Measurements from ENCODE around the gene ZNF839.

The ZNF839 gene

DNA sequence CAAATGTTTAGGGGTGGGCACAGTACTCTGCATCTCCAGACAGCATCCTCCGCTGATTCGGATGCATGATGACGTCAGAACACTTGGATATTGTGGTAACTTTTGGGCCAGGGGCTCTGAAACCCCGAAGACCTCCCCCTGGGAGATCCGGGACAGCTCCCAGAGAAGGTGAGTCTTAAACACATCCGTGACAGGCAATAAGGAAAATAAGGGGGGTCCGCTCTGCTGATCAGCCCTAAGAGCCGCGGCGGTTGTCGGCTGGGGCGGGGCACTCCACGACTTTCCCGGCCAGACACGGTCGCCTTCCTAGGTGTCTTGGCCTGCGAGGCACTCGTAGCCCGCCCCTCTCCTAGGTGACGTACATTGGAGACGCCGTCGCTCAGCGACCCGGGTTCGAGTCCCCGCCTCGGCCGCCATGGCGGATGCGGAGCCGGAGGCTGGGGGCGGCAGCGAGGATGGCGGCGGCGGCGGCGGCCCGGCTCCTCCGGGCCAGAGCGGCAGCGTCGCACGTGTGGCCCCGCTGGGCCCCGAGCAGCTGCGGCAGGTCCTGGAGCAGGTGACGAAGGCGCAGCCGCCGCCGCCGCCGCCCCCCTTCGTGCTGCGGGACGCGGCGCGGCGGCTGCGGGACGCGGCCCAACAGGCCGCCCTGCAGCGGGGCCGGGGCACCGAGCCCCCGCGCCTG is at the start of gene ZNF839:
ZNF839 (plus strand) TSS at position 396 of the 682 bp plus-strand sequence; CDS start at position 416, 20 bp downstream.
- H3K36me3 ChIP-seq = no peaks in the 10 kb centered on the region
- no peaks in the 10 kb centered on the region for H3K9me3 ChIP-seq
- no peaks in the 10 kb centered on the region for H3K27me3 ChIP-seq
- peak within 1 kb of the TSS; percentile 91 for H3K27ac ChIP-seq
- TF ChIP-seq, protein P1, sequence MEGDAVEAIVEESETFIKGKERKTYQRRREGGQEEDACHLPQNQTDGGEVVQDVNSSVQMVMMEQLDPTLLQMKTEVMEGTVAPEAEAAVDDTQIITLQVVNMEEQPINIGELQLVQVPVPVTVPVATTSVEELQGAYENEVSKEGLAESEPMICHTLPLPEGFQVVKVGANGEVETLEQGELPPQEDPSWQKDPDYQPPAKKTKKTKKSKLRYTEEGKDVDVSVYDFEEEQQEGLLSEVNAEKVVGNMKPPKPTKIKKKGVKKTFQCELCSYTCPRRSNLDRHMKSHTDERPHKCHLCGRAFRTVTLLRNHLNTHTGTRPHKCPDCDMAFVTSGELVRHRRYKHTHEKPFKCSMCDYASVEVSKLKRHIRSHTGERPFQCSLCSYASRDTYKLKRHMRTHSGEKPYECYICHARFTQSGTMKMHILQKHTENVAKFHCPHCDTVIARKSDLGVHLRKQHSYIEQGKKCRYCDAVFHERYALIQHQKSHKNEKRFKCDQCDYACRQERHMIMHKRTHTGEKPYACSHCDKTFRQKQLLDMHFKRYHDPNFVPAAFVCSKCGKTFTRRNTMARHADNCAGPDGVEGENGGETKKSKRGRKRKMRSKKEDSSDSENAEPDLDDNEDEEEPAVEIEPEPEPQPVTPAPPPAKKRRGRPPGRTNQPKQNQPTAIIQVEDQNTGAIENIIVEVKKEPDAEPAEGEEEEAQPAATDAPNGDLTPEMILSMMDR (IDR thresholded peaks at IDR 0.05) = no peak
- H3K4me3 ChIP-seq (ENCODE audit: low read depth in 1 of 2, low read length in 1 of 2) = peak within 1 kb of the TSS; percentile 73 to 82
- H3K4me1 ChIP-seq (ENCODE audit: control insufficient read depth in 1 of 2, insufficient read depth in 1 of 2, low read depth in 1 of 2, low read length in 1 of 2) = peaks cover 46% of the 10 kb centered on the region in 2 experiments

DNA sequence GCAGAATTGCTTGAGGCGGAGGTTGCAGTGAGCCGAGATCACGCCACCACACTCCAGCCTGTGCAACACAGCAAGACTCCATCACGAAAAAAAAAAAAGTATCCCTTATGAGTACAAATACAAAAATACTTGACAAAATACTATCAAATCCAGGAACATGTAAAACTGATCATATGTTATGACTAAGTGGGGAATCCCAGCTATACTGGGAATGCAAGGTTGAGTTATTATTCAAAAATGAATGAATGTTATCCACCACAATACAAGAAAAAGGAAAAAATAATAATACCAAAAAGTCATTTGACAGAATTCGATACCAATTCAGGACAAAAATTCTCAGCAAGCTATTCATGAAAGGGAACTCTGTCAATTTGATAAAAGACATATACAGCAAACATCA is 47.2 kb upstream of the ZNF839 start:
- TF ChIP-seq, protein P1 (IDR thresholded peaks at IDR 0.05) = no peak
- Histone ChIP-seq H3K4me3 (ENCODE audit: low read depth in 1 of 2, low read length in 1 of 2) (no peak overlapping the region), H3K27me3 (no peaks in the 10 kb centered on the region), H3K27ac (no peak overlapping the region), H3K36me3 (no peaks in the 10 kb centered on the region), H3K4me1 (ENCODE audit: control insufficient read depth in 1 of 2, insufficient read depth in 1 of 2, low read depth in 1 of 2, low read length in 1 of 2) (no peaks in the 10 kb centered on the region), H3K9me3 (no peaks in the 10 kb centered on the region)

DNA sequence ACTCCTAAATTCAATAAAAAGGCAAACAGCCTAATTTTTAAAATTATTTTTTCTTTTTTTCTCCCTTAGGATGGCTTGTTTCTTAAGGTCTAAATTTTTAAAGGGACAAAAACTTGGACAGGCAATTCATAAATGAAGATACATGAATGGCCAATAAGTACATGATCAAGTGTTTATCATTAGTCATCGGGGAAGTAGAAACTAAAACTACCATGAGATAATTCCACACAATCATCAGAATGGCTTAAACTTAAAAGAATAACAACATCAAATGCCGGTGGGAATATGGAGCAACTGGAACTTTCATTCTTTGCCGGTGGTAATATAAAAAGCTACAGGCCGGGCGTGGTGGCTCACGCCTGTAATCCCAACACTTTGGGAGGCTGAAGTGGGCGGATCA is 43.7 kb upstream of the ZNF839 start:
- H3K4me1 ChIP-seq (ENCODE audit: control insufficient read depth in 1 of 2, insufficient read depth in 1 of 2, low read depth in 1 of 2, low read length in 1 of 2) = peaks cover 17 to 20% of the 10 kb centered on the region in 2 experiments
- H3K27ac ChIP-seq = no peak overlapping the region
- no peak overlapping the region for H3K4me3 ChIP-seq (ENCODE audit: low read depth in 1 of 2, low read length in 1 of 2)
- H3K27me3 ChIP-seq = no peaks in the 10 kb centered on the region
- TF ChIP-seq, protein P1 (IDR thresholded peaks at IDR 0.05) = no peak
- no peaks in the 10 kb centered on the region for H3K9me3 ChIP-seq
- no peaks in the 10 kb centered on the region for H3K36me3 ChIP-seq

DNA sequence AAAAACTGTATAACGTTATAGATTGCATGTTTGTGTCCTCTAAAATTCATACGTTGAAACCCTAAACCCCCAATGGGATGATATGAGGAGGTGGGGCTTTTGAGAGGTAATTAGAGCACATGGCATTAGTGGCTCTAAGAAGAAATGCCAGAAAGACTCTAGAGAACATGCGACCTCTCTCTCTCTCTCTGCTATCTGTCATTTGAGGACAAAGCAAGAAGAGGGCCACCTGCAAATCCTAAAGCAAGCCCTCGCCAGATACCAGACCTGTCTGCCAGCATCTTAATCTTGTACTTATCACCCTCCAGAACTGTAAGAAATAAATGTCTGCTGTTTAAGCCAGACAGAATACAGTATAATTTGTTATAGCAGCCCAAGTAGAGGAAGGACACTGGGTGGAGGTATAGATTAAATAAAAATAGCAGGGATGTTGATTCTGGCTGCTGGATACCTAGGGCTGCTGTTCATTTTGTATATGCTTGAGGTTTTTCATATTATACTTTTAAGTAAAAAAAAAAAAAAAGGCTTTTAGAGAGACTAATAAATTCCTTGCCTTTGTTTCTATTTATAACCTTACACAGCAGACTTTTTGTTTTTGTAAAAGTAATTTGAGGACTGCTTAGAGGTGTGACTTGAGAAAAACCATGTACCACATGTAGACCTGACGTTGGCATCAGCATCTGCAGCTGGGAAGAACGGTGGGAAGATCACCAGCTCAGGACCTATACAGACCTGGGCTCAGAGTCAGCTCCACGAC is 41.5 kb upstream of the ZNF839 start:
- Histone ChIP-seq H3K4me3 (ENCODE audit: low read depth in 1 of 2, low read length in 1 of 2) (no peak overlapping the region), H3K27ac (no peak overlapping the region), H3K36me3 (no peaks in the 10 kb centered on the region)

DNA sequence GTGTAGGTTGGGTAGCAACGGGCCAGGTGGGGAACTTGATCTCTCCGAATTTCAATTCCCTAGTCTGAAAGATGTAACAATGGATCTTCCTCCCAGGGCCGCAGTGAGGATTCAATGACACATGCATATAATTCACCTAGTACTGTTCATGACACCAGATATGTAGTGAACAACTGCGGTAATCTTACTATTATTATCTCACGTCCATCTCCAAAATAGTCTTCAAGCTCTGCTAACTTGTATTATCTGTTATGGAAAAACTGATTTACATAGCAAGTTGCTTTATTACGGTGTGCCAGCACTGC is 41.0 kb upstream of the ZNF839 start:
- TF ChIP-seq, protein P1 (IDR thresholded peaks at IDR 0.05) = no peak
- Histone ChIP-seq H3K9me3 (no peaks in the 10 kb centered on the region), H3K36me3 (no peaks in the 10 kb centered on the region), H3K27ac (no peak overlapping the region), H3K27me3 (no peaks in the 10 kb centered on the region), H3K4me3 (ENCODE audit: low read depth in 1 of 2, low read length in 1 of 2) (no peak overlapping the region), H3K4me1 (ENCODE audit: control insufficient read depth in 1 of 2, insufficient read depth in 1 of 2, low read depth in 1 of 2, low read length in 1 of 2) (peaks cover 17 to 20% of the 10 kb centered on the region in 2 experiments)

More for the DNA sequence above, 41.5 kb upstream of the ZNF839 start:
- H3K4me1 ChIP-seq (ENCODE audit: control insufficient read depth in 1 of 2, insufficient read depth in 1 of 2, low read depth in 1 of 2, low read length in 1 of 2) = peaks cover 17 to 20% of the 10 kb centered on the region in 2 experiments
- no peaks in the 10 kb centered on the region for H3K27me3 ChIP-seq
- no peaks in the 10 kb centered on the region for H3K9me3 ChIP-seq
- TF ChIP-seq, protein P1 (IDR thresholded peaks at IDR 0.05) = no peak
